Neural cell (in vitro differentiated cells): ENCODE data around the gene GLS.

Experiments
- CTCF ChIP-seq: fragments of 450-650 bp; IDR thresholded peaks from 2 replicates; pipeline ENCODE4 v1.5.1; 2014; ENCODE audit warnings: antibody characterized with exemption, mild to moderate bottlenecking, moderate library complexity; ENCODE audit not compliant: poor library complexity, severe bottlenecking
- EP300 ChIP-seq: fragments of 450-650 bp; conservative IDR thresholded peaks from 2 replicates; pipeline ENCODE4 v1.6.1; 2014; ENCODE audit warnings: antibody characterized with exemption, mild to moderate bottlenecking, moderate library complexity; ENCODE audit not compliant: poor library complexity, severe bottlenecking
- EZH2 ChIP-seq: fragments of 200-600, 300-800 bp; shearing (Covaris generic), sonication (generic); IDR thresholded peaks from 2 replicates; pipeline ENCODE4 v1.6.1; 2014; ENCODE audit warnings: antibody characterized with exemption, low read length, borderline replicate concordance, mild to moderate bottlenecking; ENCODE audit not compliant: insufficient read depth, poor library complexity, severe bottlenecking
- POLR2AphosphoS5 ChIP-seq: IDR thresholded peaks from 2 replicates; pipeline ENCODE4 v1.6.1; 2012
- RAD21 ChIP-seq: fragments of 450-650 bp; conservative IDR thresholded peaks from 2 replicates; pipeline ENCODE4 v1.6.1; 2014; ENCODE audit warnings: antibody characterized with exemption, mild to moderate bottlenecking, moderate library complexity
- REST ChIP-seq: IDR thresholded peaks from 2 replicates; pipeline ENCODE4 v1.6.1; 2012; ENCODE audit warnings: borderline replicate concordance
- SMC3 ChIP-seq: fragments of 450-650 bp; conservative IDR thresholded peaks from 2 replicates; pipeline ENCODE4 v1.6.1; 2014; ENCODE audit warnings: antibody characterized with exemption, mild to moderate bottlenecking, moderate library complexity; ENCODE audit not compliant: poor library complexity
- TAF1 ChIP-seq: IDR thresholded peaks from 2 replicates; pipeline ENCODE4 v1.6.1; 2012; ENCODE audit warnings: low read depth

DNA sequence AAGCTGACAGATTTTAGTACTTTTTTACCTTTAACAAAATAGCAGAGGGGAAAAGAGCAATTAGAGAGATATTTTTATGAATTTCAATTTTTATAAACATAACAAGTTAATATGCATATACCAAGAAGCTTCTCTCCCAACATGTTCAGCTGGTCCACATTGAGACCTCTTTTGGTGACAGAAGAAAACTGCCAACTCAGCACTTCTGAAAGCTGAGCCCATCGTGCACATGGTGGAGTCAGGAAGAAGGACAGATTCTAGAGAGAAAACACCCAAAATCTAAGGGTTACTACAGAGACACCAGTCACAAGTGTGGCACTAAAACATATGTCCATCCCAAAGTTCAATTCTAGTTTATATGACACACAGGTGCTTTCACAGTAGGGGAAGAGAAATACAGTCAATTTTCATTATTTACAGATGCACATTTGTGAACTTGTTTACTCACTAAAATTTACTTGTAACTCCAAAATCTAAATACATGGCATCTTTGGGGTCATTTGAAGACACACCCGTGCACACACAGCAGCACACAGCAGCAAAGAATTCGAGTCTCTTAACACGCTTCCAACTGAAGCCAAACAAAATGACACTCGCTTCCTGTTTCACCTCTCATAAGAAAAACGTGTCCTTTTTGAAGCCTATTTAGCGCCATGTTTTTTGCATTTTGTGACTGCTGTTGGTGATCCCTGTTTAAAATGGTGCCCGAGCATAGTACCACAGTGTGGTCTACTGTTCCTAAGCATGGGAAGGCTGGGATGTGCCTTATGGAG, 101.8 kb downstream of the GLS start:
- no peak for TF ChIP-seq CTCF
- no peak for TF ChIP-seq SMC3
- no peak for TF ChIP-seq POLR2AphosphoS5
- TF ChIP-seq EZH2: no peak
- TF ChIP-seq EP300: no peak
- TF ChIP-seq TAF1: no peak
- TF ChIP-seq RAD21: no peak
- no peak for TF ChIP-seq REST
